HFFc6 (cell line): ENCODE measurements around the gene CSF1. TPM values are rescaled to one million over a fixed set of nuclear protein-coding genes. Genes with fewer than 3 reads are reported as not detected.
A peak's percentile ranks its signal among the peaks of the same experiment; 100 is the strongest.
"Not testable (repeated sequence)": the region's sequence is repeated elsewhere in the genome, so short reads cannot be mapped to it uniquely, and the experiment has no call there.

Experiments used
- DNase-seq: peaks from one replicate; pipeline ENCODE4 v3.0.0-alpha.2; 2018
- H3K27ac Mint-ChIP-seq: 2 replicates; pipeline ENCODE4 v1.8.0; 2020; ENCODE audit warnings: mild to moderate bottlenecking, mixed read lengths
- H3K27me3 Mint-ChIP-seq: 2 replicates; pipeline ENCODE4 v1.8.0; 2021; ENCODE audit warnings: mild to moderate bottlenecking, moderate library complexity, mixed read lengths; ENCODE audit not compliant: insufficient read depth
- H3K36me3 Mint-ChIP-seq: 2 replicates; pipeline ENCODE4 v1.8.0; 2021; ENCODE audit warnings: low read depth, mixed read lengths
- H3K4me1 Mint-ChIP-seq: 2 replicates; pipeline ENCODE4 v1.8.0; 2020; ENCODE audit warnings: low read depth, mixed read lengths
- H3K4me3 Mint-ChIP-seq: 2 replicates; pipeline ENCODE4 v1.8.0; 2020; ENCODE audit warnings: mild to moderate bottlenecking, moderate library complexity, mixed read lengths
- H3K9me3 Mint-ChIP-seq: 2 replicates; pipeline ENCODE4 v1.8.0; 2020; ENCODE audit warnings: mild to moderate bottlenecking, mixed read lengths
- total RNA-seq, 6 experiments: library from RNA; stranded (reverse); fragmentation: NEBNext Ultra II Directional; extraction: Animal tissue kit (Norgen Biotek cat#: 25700); gene quantifications; 2 replicates in 1 of 6; 3 replicates in 5 of 6; pipeline ENCODE4 v1.2.3, GENCODE V29; 2021
- TF ChIP-seq, protein P1 (sequence below): fragments of 200-600 bp; sonication (generic); IDR thresholded peaks from 2 replicates; pipeline ENCODE4 v1.5.0; 2021; ENCODE audit warnings: antibody characterized with exemption, mild to moderate bottlenecking

The CSF1 gene
- total RNA-seq, 6 experiments from 2014 or later = 28.7 to 79.3 (median 72.4) TPM

DNA sequence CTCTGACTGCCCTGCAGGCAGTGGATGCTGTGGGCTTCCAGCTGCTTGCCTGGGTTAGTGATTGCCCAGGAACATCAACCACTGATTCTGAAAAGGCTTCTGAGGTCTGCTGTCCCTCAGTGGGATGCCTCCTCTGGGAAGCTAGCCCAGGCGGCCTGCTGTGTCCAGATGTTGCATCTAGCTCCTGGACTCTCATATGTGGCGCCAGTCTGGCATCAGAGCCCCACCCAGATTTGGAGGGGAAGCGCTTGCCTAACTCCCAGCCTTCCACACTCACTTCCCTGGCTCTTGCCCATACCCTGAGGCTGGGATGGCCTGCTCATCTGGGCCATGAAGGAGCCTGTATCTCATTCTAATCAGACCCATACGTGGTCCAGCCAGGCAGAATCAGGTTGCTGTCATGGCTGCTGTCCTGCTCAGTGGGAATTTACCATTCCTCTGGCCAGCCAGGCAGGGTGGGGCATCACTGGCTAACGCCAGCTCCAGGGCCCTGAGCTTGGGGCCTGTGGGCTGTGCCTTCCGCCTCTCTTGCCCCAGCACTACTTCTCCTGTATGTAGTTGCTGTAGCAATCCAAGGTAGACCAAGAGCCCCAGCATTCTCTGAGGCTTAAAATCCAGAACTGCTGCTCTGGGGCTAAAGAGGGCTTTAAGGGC, 4.1 kb downstream of the CSF1 start:
- Mint-ChIP-seq H3K9me3 (no peaks in the 10 kb centered on the region), H3K36me3 (peaks cover 30% of the 10 kb centered on the region), H3K27ac (no peak overlapping the region), H3K27me3 (no peaks in the 10 kb centered on the region; the same call in none of the 2 replicates), H3K4me3 (no peak overlapping the region), H3K4me1 (peaks cover 75% of the 10 kb centered on the region)
- DNase-seq = peak; percentile 66
- TF ChIP-seq, protein P1, sequence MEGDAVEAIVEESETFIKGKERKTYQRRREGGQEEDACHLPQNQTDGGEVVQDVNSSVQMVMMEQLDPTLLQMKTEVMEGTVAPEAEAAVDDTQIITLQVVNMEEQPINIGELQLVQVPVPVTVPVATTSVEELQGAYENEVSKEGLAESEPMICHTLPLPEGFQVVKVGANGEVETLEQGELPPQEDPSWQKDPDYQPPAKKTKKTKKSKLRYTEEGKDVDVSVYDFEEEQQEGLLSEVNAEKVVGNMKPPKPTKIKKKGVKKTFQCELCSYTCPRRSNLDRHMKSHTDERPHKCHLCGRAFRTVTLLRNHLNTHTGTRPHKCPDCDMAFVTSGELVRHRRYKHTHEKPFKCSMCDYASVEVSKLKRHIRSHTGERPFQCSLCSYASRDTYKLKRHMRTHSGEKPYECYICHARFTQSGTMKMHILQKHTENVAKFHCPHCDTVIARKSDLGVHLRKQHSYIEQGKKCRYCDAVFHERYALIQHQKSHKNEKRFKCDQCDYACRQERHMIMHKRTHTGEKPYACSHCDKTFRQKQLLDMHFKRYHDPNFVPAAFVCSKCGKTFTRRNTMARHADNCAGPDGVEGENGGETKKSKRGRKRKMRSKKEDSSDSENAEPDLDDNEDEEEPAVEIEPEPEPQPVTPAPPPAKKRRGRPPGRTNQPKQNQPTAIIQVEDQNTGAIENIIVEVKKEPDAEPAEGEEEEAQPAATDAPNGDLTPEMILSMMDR = no peak

DNA sequence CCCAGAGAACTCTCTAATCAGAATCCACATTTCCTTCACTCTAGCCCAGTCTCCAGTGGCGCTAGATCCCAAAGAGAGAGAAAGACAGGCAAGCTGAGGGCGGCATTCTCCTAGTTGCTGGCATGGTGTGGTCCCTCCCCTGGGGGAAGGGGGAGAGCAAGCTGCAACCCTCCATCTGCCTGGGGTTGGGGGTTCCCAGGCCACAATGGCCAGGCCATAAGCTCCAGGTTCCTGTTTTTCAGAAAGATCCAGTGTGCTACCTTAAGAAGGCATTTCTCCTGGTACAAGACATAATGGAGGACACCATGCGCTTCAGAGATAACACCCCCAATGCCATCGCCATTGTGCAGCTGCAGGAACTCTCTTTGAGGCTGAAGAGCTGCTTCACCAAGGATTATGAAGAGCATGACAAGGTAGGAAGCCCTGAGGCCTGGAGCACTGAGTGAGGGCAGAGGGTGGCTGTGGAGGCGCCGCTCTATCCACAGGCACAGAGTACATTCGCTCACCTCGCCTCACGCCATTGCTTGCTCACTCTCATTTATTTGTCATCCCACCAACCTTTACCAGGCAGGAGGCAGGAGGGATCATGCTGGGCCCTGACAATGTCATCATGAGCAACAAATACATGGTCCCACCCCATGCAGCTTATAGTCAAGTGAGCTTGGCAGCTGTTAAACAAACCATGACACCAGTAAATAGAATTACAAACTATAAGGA, 6.6 kb downstream of the CSF1 start:
- H3K4me1 Mint-ChIP-seq = peaks cover 60% of the 10 kb centered on the region
- H3K36me3 Mint-ChIP-seq = peaks cover 48% of the 10 kb centered on the region
- H3K9me3 Mint-ChIP-seq = no peaks in the 10 kb centered on the region
- TF ChIP-seq, protein P1 = no peak
- H3K4me3 Mint-ChIP-seq = no peak overlapping the region
- DNase-seq = no peak
- peaks cover 2% of the 10 kb centered on the region for H3K27me3 Mint-ChIP-seq
- peak overlapping the region; percentile 59 for H3K27ac Mint-ChIP-seq

DNA sequence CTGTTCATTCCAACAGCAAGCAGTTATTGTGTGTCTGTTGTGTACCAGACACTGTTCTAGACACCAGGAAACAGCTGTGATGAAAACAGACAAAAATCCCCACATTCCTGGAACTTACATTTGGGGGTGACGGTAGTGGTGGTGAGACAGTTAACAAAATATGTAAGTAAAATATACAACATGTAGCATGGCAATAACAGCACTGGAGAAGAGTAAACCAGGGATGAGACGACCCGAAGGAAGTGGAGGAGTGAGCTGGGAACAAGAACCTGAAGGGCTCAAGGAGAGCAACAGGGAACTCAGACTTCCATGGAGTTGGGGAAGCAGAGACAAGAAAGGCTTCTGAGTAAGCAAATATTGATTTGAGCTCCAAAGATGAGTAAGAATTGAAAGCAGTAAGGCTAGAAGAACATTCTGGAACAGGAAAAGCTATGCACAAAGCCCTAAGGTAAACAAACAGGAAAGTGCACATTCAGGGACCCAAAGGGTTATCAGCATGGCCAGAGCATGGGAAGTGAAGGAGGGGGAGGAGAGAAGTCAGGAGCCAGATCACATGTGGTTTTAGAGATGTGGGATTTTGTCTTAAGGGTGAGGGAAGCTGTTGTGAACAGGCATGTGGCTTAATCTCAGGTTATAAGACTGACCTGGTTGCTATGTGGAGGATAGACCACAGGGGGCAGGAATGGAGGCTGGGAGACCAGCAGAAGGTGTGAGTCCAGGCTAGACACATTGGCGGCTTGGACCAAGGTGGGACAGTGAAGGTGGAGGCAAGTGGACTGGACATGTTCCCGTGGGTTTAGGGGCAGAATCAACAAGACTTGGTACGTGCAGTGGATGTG, 7.3 kb downstream of the CSF1 start:
- TF ChIP-seq, protein P1 = peak; percentile 31; the same call in 1 of the 2 replicates
- peaks cover 52% of the 10 kb centered on the region for H3K4me1 Mint-ChIP-seq
- peak overlapping the region; percentile 8; the same call in 1 of the 2 replicates for H3K4me3 Mint-ChIP-seq
- peaks cover 55% of the 10 kb centered on the region for H3K36me3 Mint-ChIP-seq
- no peaks in the 10 kb centered on the region for H3K9me3 Mint-ChIP-seq
- no peak for DNase-seq
- peaks cover 2% of the 10 kb centered on the region for H3K27me3 Mint-ChIP-seq
- peak overlapping the region; percentile 59 for H3K27ac Mint-ChIP-seq

DNA sequence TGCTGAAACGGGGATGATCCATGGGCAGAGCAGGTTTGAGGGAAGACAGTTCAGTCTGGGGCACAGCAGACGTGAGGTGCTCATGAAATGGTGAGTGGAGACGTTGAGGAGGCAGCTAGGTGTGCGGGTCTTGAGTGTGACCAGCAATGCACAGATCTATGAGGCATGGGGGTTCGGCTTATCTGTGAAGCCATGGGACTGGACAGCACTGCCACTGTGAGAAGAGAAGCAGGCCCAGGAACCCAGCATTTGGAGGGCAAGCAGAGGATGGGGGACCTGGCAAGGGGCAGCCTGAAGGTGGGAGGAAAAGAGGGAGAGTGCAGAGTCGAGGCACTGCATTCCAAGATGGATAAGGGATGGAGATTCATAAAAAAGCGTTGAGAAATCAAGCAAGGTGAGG, 8.0 kb downstream of the CSF1 start:
- TF ChIP-seq, protein P1 = no peak
- H3K9me3 Mint-ChIP-seq = no peaks in the 10 kb centered on the region
- no peak overlapping the region for H3K4me3 Mint-ChIP-seq
- H3K36me3 Mint-ChIP-seq = peaks cover 62% of the 10 kb centered on the region
- peaks cover 45% of the 10 kb centered on the region for H3K4me1 Mint-ChIP-seq
- H3K27me3 Mint-ChIP-seq = peaks cover 2% of the 10 kb centered on the region
- no peak for DNase-seq
- H3K27ac Mint-ChIP-seq = no peak overlapping the region; the same call in 1 of the 2 replicates

DNA sequence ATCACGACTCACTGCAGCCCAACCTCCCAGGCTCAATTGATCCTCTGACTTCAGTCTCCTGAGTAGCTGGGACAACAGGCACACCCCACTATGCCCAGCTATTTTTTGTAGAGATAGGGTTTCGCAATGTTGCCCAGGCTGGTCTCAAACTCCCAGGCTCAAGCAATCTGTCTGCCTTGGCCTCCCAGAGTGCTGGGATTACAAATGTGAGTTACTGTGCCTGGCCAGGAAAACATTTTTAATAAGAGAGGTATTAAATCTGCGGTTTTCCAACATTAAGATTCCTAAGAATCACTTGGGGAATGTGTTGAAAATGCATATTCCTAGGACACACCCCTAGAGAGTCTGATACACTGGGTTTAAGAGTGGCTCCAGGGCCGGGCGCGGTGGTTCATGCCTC, 8.7 kb downstream of the CSF1 start:
- TF ChIP-seq, protein P1 = no peak
- Mint-ChIP-seq H3K27ac (no peak overlapping the region), H3K4me1 (peaks cover 39% of the 10 kb centered on the region), H3K27me3 (peaks cover 2% of the 10 kb centered on the region), H3K9me3 (no peaks in the 10 kb centered on the region), H3K36me3 (peaks cover 67% of the 10 kb centered on the region), H3K4me3 (no peak overlapping the region)
- no peak for DNase-seq

DNA sequence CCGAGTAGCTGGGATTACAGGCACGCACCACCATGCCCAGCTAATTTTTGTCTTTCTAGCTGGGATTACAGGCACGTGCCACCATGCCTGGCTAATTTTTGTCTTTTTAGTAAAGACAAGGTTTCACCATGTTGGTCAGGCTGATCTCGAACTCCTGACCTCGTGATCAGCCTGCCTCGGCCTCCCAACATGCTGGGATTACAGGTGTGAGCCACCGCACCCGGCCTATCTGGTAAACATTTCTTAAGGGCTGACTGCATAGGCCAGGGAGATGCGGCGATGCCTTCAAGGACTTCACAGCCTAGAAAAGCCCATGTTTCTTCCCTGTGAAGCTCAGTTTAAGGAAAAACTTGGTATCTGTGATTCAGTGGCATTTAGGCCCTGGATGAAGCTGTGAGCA, 9.7 kb downstream of the CSF1 start:
- not testable (repeated sequence) for H3K9me3 Mint-ChIP-seq, H3K4me3 Mint-ChIP-seq, DNase-seq, H3K27me3 Mint-ChIP-seq, H3K27ac Mint-ChIP-seq
- Mint-ChIP-seq H3K36me3 (peaks cover 76% of the 10 kb centered on the region), H3K4me1 (peaks cover 31% of the 10 kb centered on the region)
